ENCODE data around the gene PAX8. TPM values are rescaled to one million over a fixed set of nuclear protein-coding genes. Genes with fewer than 3 reads are reported as not detected.
"Not testable (repeated sequence)": the region's sequence is repeated elsewhere in the genome, so short reads cannot be mapped to it uniquely, and the experiment has no call there.

PAX8 gene
- 1.4 and 1.8 TPM in 2 replicates for total RNA-seq (2014; rRNA removed; shearing (Covaris generic))

DNA sequence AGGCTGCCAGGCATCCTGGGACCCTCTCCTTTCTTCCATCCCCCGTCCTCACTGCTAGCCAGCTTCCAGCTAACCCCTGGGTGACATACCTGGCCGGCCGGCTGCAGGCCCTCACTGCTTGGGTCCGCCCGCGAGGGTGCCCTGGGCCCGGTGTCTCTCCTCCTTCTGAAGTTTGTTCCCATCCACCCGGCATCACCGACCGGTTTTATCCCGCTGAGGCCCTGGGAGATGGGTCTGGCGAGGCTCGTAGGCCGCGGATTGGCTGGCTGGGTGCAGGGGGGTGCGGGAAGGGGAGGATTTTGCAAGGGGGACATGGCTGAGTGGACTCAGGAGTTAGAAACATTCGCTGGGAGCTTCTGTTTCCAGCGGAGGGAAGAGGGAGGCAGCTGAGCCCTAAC lies at the start of gene PAX8:
TSS of gene PAX8 (minus strand) at position 180 of the 398 bp plus-strand sequence. CDS start 527 bp downstream, outside the sequence.
- no peak for DNase-seq (ENCODE audit: low spot score)

- DNase-seq (ENCODE audit: low spot score): no peak
Measured at GRCh38 chr2:113328043-113328442, 49.3 kb upstream of the PAX8 start.

GRCh38 chr2:113325161-113325731 lies 46.5 kb upstream of the PAX8 start:
- DNase-seq (ENCODE audit: low spot score): peak; percentile 39

- peak; percentile 61 for DNase-seq (ENCODE audit: low spot score)
Measured at GRCh38 chr2:113324684-113325160, 46.0 kb upstream of the PAX8 start.

DNA sequence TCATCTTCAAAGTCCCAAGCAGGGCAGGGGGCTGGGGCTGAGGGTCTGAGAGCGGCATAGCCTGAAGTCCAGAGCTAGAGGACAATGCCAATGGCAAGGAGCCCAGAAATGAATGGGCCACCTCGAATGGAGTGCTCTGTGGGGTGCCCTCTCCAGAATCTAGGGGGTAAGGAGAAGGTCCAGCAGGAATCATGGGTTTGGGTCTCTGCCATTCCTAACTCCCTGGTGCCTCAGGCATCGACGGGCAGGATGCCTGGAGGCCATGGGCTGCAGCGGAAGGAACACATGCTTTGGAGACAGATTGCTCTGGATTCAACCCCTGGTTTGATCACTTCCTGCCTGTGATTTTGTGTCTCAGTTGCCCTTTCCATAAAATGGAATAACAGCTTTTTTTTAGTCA lies 44.4 kb upstream of the PAX8 start:
- DNase-seq (ENCODE audit: low spot score): peak; percentile 19

GRCh38 chr2:113320106-113320505 lies 41.4 kb upstream of the PAX8 start:
- not testable (repeated sequence) for DNase-seq (ENCODE audit: low spot score)

DNA sequence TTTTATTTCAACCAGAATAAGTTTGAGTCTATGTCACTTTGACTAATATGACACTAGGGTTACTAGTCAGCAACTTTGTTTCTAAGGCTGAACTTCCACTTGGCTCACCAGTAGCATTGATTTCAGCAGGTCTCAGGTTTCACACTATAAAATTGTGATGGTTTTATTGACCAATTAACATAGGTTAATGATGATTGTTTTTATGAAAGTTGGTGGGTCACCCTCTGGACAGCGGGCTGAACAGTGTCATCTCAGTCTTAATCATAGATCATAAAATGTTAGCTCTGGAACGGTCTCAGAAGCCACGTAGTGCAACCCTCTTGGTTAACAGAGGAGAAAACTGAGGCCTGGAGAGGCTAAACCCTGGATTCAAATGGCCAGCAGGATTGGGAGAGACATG lies 40.2 kb upstream of the PAX8 start:
- not testable (repeated sequence) for DNase-seq (ENCODE audit: low spot score)

DNA sequence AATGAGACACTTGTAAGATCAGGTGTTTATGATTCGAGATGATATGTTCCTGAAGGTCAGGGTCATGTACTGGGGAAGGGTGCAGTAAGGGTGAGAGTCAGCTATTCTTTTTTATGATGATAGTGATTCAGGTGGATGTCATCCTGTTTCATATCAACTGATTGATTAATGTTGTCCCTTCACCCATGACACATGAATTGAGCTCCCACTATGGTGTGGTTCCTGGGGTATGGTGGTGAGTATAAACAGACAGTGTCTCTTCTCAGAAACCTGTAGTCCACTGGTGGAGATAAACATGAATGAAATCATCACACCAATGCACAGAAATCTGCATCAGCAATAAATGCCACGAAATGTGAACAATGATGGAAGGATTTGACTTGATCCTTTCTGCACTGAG lies 37.4 kb upstream of the PAX8 start:
- DNase-seq (ENCODE audit: low spot score): no peak

- DNase-seq (ENCODE audit: low spot score): not testable (repeated sequence)
Measured at GRCh38 chr2:113314663-113315062, 35.9 kb upstream of the PAX8 start.

- DNase-seq (ENCODE audit: low spot score): not testable (repeated sequence)
Measured at GRCh38 chr2:113314176-113314575, 35.5 kb upstream of the PAX8 start.

DNA sequence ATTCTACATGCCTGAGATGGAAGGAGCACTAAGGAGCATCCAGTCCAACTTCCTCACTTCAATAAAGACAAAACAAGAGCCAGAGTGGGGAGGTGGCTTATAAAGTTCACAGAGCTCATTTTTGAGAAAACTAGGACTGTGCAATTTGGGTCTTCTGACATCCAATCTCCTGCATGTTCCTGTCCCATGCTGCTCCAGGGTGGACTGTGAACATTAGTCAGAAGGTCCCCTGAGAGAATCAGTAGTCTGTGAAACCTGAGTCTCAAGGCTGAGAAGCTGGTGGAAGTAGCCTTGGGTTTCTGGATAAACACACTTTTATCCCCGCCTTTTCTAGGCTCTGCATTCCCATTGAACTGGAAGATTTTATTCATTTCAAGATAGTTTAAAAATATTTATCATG lies 33.1 kb upstream of the PAX8 start:
- DNase-seq (ENCODE audit: low spot score): not testable (repeated sequence)

GRCh38 chr2:113311191-113311590 lies 32.5 kb upstream of the PAX8 start:
- DNase-seq (ENCODE audit: low spot score): not testable (repeated sequence)

DNA sequence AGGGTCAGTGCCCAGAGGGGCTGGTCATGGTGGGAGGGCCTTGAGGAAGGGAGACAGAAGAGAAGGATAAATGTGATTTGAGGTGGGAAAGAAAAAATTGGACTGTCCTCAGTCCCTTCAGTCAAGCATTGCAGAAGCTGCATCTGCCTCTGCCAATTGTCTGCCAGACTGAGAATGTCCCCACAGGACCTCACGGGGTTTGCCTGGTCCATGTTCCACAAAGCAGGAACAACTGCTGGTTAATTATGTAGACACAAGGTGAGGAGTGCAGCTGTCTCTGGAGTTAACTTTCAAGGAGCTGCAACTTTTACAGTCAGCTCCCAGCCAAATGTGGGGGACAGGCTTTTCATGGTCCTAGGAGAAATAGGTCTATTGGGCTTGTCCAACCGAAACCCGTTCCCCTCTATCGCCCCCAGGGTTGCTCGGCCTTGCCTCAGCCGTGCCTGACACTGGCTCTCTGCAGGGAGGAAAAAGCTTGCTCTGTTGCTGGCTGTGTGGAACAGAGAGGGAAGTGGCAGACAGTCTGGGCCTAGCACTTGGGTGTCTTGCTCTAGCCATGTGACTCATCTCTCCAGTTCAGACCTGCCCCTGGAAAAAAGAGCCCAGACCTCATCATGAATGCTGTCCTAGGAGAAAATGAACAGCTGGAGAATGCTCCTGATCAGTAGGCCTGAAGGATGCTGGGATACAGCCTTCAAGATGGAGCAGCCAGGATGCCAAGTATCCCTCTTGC lies 31.1 kb upstream of the PAX8 start:
- DNase-seq (ENCODE audit: low spot score): no peak

DNA sequence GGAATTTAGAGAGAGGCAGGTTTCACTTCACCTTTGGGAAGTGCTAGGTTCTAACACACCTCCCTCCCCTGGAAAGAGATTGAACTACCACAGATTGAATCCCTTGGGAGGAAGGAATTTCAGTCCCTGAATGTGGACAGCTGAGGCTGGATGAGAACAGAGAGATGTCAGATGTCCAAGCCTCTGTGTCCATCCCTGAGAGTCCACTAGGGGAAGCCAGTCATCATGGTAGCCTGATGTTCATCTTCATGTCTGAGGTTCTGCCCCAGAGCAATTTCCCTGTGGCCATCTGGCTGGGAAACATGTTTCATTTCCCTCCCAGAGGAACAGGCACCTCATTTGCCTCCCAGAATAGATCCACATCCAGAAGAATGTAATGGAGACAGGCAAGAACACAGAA lies 30.1 kb upstream of the PAX8 start:
- DNase-seq (ENCODE audit: low spot score): not testable (repeated sequence)

GRCh38 chr2:113306207-113306606 lies 27.5 kb upstream of the PAX8 start:
- not testable (repeated sequence) for DNase-seq (ENCODE audit: low spot score)

- DNase-seq (ENCODE audit: low spot score): not testable (repeated sequence)
Measured at GRCh38 chr2:113305749-113306148, 27.0 kb upstream of the PAX8 start.

GRCh38 chr2:113305146-113305545 lies 26.4 kb upstream of the PAX8 start:
- no peak for DNase-seq (ENCODE audit: low spot score)

- no peak for DNase-seq (ENCODE audit: low spot score)
Measured at GRCh38 chr2:113304702-113305101, 26.0 kb upstream of the PAX8 start.

- DNase-seq (ENCODE audit: low spot score): not testable (repeated sequence)
Measured at GRCh38 chr2:113302216-113302980, 23.7 kb upstream of the PAX8 start.

- DNase-seq (ENCODE audit: low spot score): no peak
Measured at GRCh38 chr2:113300281-113300680, 21.6 kb upstream of the PAX8 start.

- DNase-seq (ENCODE audit: low spot score): no peak
Measured at GRCh38 chr2:113298176-113298575, 19.5 kb upstream of the PAX8 start.

- not testable (repeated sequence) for DNase-seq (ENCODE audit: low spot score)
Measured at GRCh38 chr2:113297590-113297989, 18.9 kb upstream of the PAX8 start.
